ENCODE results near the gene OTX1. TPM values are rescaled to one million over a fixed set of nuclear protein-coding genes. Genes with fewer than 3 reads are reported as not detected.

The OTX1 gene
- total RNA-seq, 1 donor from 2014 or later, result 0.30 TPM

DNA sequence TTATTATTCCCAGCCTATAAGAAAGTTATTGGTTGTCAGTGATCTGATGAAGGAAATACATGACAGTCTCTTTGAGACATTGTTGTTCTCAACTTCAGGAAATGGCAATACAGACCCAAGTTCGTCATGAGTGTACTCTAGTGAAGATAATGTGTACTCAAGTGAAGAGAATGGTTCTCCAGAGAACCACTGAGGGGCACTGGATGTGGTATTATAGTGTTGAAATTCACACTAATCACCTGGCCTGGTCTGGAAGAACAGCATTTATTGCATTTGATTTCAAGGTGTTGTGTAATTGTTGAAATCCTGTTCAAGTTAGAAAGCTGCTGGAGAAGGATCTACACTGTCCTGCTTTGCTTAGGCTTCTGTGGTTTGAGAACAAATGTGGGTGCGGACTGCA is 23.4 kb upstream of the OTX1 start:
- H3K9ac ChIP-seq (ENCODE audit: low read length), result no peak overlapping the region
- no peaks in the 10 kb centered on the region for H3K4me1 ChIP-seq (ENCODE audit: insufficient read depth, low read length)
- H3K9me3 Mint-ChIP-seq (ENCODE audit: unreplicated experiment), result no peaks in the 10 kb centered on the region
- H3K4me3 ChIP-seq (ENCODE audit: insufficient read depth, low read depth, low read length), result no peak overlapping the region
- no peaks in the 10 kb centered on the region for H4K20me1 ChIP-seq (ENCODE audit: insufficient read depth, low read length)
- no peaks in the 10 kb centered on the region for H3K9me3 ChIP-seq (ENCODE audit: insufficient read depth, low read depth, low read length)
- H3K27ac ChIP-seq (ENCODE audit: low read depth, low read length), result no peak overlapping the region
- H3K4me1 Mint-ChIP-seq (ENCODE audit: low read depth, unreplicated experiment), result peaks cover 11% of the 10 kb centered on the region
- FAIRE-seq, result no peak
- peaks cover 2% of the 10 kb centered on the region for H3K36me3 ChIP-seq (ENCODE audit: insufficient read depth, low read length)
- TF ChIP-seq EZH2 (IDR thresholded peaks at IDR 0.05; ENCODE audit: insufficient read depth, low read length) (no peak), CTCF (IDR thresholded peaks at IDR 0.05; ENCODE audit: insufficient read depth, low read depth, low read length) (no peak)
- no peak for DNase-seq (ENCODE audit: low read depth)
- no peak overlapping the region for H3K4me2 ChIP-seq (ENCODE audit: low read length)
- no peak overlapping the region for H3K4me3 Mint-ChIP-seq (ENCODE audit: unreplicated experiment)
- H3K27me3 Mint-ChIP-seq (ENCODE audit: low read depth, unreplicated experiment), result no peaks in the 10 kb centered on the region
- peaks cover 5% of the 10 kb centered on the region for H3K36me3 Mint-ChIP-seq (ENCODE audit: low read depth, unreplicated experiment)
- no peak overlapping the region for H2AFZ ChIP-seq (ENCODE audit: low read depth, low read length)
- H3K79me2 ChIP-seq (ENCODE audit: insufficient read depth, low read length), result no peaks in the 10 kb centered on the region
- H3K27me3 ChIP-seq (ENCODE audit: insufficient read depth, low read length), result no peaks in the 10 kb centered on the region
- no peak overlapping the region for H3K27ac Mint-ChIP-seq (ENCODE audit: unreplicated experiment)

GRCh38 chr2:63029058-63029457 is 21.6 kb upstream of the OTX1 start:
- no peaks in the 10 kb centered on the region for H3K27me3 Mint-ChIP-seq (ENCODE audit: low read depth, unreplicated experiment)
- Histone ChIP-seq H3K9ac (ENCODE audit: low read length) (no peak overlapping the region), H3K4me3 (ENCODE audit: insufficient read depth, low read depth, low read length) (no peak overlapping the region), H3K27ac (ENCODE audit: low read depth, low read length) (no peak overlapping the region), H3K36me3 (ENCODE audit: insufficient read depth, low read length) (peaks cover 2% of the 10 kb centered on the region), H3K4me2 (ENCODE audit: low read length) (no peak overlapping the region), H2AFZ (ENCODE audit: low read depth, low read length) (no peak overlapping the region), H3K79me2 (ENCODE audit: insufficient read depth, low read length) (no peaks in the 10 kb centered on the region), H3K4me1 (ENCODE audit: insufficient read depth, low read length) (no peaks in the 10 kb centered on the region), H4K20me1 (ENCODE audit: insufficient read depth, low read length) (no peaks in the 10 kb centered on the region), H3K9me3 (ENCODE audit: insufficient read depth, low read depth, low read length) (no peaks in the 10 kb centered on the region), H3K27me3 (ENCODE audit: insufficient read depth, low read length) (no peaks in the 10 kb centered on the region)
- FAIRE-seq (peak; percentile 39), DNase-seq (ENCODE audit: low read depth) (peak; percentile 41)
- H3K36me3 Mint-ChIP-seq (ENCODE audit: low read depth, unreplicated experiment), result peaks cover 5% of the 10 kb centered on the region
- no peak for TF ChIP-seq CTCF (IDR thresholded peaks at IDR 0.05; ENCODE audit: insufficient read depth, low read depth, low read length)
- no peak for TF ChIP-seq EZH2 (IDR thresholded peaks at IDR 0.05; ENCODE audit: insufficient read depth, low read length)
- no peaks in the 10 kb centered on the region for H3K9me3 Mint-ChIP-seq (ENCODE audit: unreplicated experiment)
- no peak overlapping the region for H3K4me3 Mint-ChIP-seq (ENCODE audit: unreplicated experiment)
- peak overlapping the region; percentile 80 for H3K27ac Mint-ChIP-seq (ENCODE audit: unreplicated experiment)
- H3K4me1 Mint-ChIP-seq (ENCODE audit: low read depth, unreplicated experiment), result peaks cover 11% of the 10 kb centered on the region

DNA sequence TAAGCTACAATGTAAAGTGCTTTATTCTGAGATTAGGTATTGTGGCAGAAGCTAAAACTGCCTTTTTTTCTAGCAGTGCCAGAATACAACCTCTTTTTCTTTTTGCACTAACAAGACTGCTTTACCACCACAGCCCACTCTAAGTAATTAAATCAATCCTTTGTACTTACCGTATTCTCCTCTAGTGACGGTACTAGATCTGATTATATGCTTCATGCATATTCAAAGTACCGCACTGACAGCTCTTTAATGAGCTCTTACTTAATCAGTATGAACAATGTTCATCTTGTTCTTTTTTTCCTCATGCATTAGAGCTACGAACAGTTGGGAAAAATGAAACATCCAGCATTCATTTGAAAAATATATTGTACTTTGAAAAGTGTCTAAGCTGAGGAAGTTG is 16.1 kb upstream of the OTX1 start:
- H3K27ac Mint-ChIP-seq (ENCODE audit: unreplicated experiment), result no peak overlapping the region
- Histone ChIP-seq H3K9me3 (ENCODE audit: insufficient read depth, low read depth, low read length) (no peaks in the 10 kb centered on the region), H3K27me3 (ENCODE audit: insufficient read depth, low read length) (no peaks in the 10 kb centered on the region), H3K4me3 (ENCODE audit: insufficient read depth, low read depth, low read length) (no peak overlapping the region), H3K79me2 (ENCODE audit: insufficient read depth, low read length) (no peaks in the 10 kb centered on the region), H3K9ac (ENCODE audit: low read length) (no peak overlapping the region), H3K36me3 (ENCODE audit: insufficient read depth, low read length) (no peaks in the 10 kb centered on the region), H4K20me1 (ENCODE audit: insufficient read depth, low read length) (no peaks in the 10 kb centered on the region), H3K4me2 (ENCODE audit: low read length) (peak overlapping the region; percentile 51), H3K27ac (ENCODE audit: low read depth, low read length) (no peak overlapping the region), H2AFZ (ENCODE audit: low read depth, low read length) (no peak overlapping the region), H3K4me1 (ENCODE audit: insufficient read depth, low read length) (peaks cover 3% of the 10 kb centered on the region)
- H3K4me1 Mint-ChIP-seq (ENCODE audit: low read depth, unreplicated experiment), result peaks cover 7% of the 10 kb centered on the region
- FAIRE-seq (peak; percentile 29), DNase-seq (ENCODE audit: low read depth) (no peak)
- no peaks in the 10 kb centered on the region for H3K27me3 Mint-ChIP-seq (ENCODE audit: low read depth, unreplicated experiment)
- H3K36me3 Mint-ChIP-seq (ENCODE audit: low read depth, unreplicated experiment), result no peaks in the 10 kb centered on the region
- no peak overlapping the region for H3K4me3 Mint-ChIP-seq (ENCODE audit: unreplicated experiment)
- H3K9me3 Mint-ChIP-seq (ENCODE audit: unreplicated experiment), result no peaks in the 10 kb centered on the region
- TF ChIP-seq EZH2 (IDR thresholded peaks at IDR 0.05; ENCODE audit: insufficient read depth, low read length), result no peak
